SK-N-SH treated with all-trans-retinoic acid at 6 μM for 48 hours (cell line): Measurements from ENCODE around the gene TARBP1.

Experiments
- ATAC-seq: fragments of 200-7000 bp; cut with Tn5 transposase; 3 replicates; pipeline ENCODE4 v1.9.1; 2020; ENCODE audit warnings: mild to moderate bottlenecking, moderate library complexity
- ARNTL ChIP-seq: fragments of 450-650 bp; formaldehyde crosslinking; IDR thresholded peaks from 2 replicates; pipeline ENCODE4 v1.5.0; 2020; ENCODE audit warnings: low read depth, mild to moderate bottlenecking, moderate library complexity, borderline replicate concordance
- BACH2 ChIP-seq: fragments of 250-450 bp; sonication (Bioruptor Pico); IDR thresholded peaks from 2 replicates; pipeline ENCODE4 v1.9.0; 2021; ENCODE audit warnings: mild to moderate bottlenecking, borderline replicate concordance
- CSDC2 ChIP-seq: fragments of 250-450 bp; sonication (Bioruptor Pico); IDR thresholded peaks from 2 replicates; pipeline ENCODE4 v1.5.0; 2020; ENCODE audit warnings: mild to moderate bottlenecking, moderate library complexity
- CSRNP3 ChIP-seq: fragments of 250-450 bp; sonication (Bioruptor Pico); IDR thresholded peaks from 2 replicates; pipeline ENCODE4 v1.5.1; 2021; ENCODE audit warnings: mild to moderate bottlenecking, moderate library complexity
- ESRRG ChIP-seq: fragments of 250-450 bp; sonication (Bioruptor Pico); IDR thresholded peaks from 2 replicates; pipeline ENCODE4 v1.6.1; 2021; ENCODE audit warnings: mild to moderate bottlenecking
- ISL1 ChIP-seq: fragments of 250-450 bp; sonication (Bioruptor Pico); IDR thresholded peaks from 2 replicates; pipeline ENCODE4 v2.1.2; 2022; ENCODE audit warnings: mild to moderate bottlenecking, moderate library complexity
- OSR1 ChIP-seq: fragments of 250-450 bp; sonication (Bioruptor Pico); IDR thresholded peaks from 2 replicates; pipeline ENCODE4 v1.8.0; 2022; ENCODE audit warnings: moderate library complexity, mild to moderate bottlenecking, inconsistent platforms
- PPARA ChIP-seq: fragments of 250-450 bp; sonication (Bioruptor Pico); IDR thresholded peaks from 2 replicates; pipeline ENCODE4 v1.5.0; 2020; ENCODE audit warnings: mild to moderate bottlenecking, borderline replicate concordance
- RARB ChIP-seq: fragments of 250-450 bp; sonication (Bioruptor Pico); IDR thresholded peaks from 2 replicates; pipeline ENCODE4 v1.8.0; 2021; ENCODE audit warnings: mild to moderate bottlenecking, moderate library complexity
- SNAI2 ChIP-seq: fragments of 250-450 bp; sonication (Bioruptor Pico); IDR thresholded peaks from 2 replicates; pipeline ENCODE4 v1.5.0; 2020; ENCODE audit warnings: mild to moderate bottlenecking, moderate library complexity
- TCF4 ChIP-seq: fragments of 250-450 bp; sonication (Bioruptor Pico); IDR thresholded peaks from 2 replicates; pipeline ENCODE4 v1.8.0; 2021; ENCODE audit warnings: mild to moderate bottlenecking, moderate library complexity, borderline replicate concordance
- TOX ChIP-seq: fragments of 250-450 bp; sonication (Bioruptor Pico); IDR thresholded peaks from 2 replicates; pipeline ENCODE4 v1.8.0; 2021; ENCODE audit warnings: mild to moderate bottlenecking, moderate library complexity, borderline replicate concordance
- TSHZ2 ChIP-seq: fragments of 250-450 bp; sonication (Bioruptor Pico); IDR thresholded peaks from 2 replicates; pipeline ENCODE4 v1.5.0; 2020; ENCODE audit warnings: mild to moderate bottlenecking, moderate library complexity
- ZC3H10 ChIP-seq: fragments of 250-450 bp; sonication (Bioruptor Pico); IDR thresholded peaks from 2 replicates; pipeline ENCODE4 v1.5.1; 2021; ENCODE audit warnings: mild to moderate bottlenecking, moderate library complexity
- ZFP30 ChIP-seq: fragments of 450-650 bp; formaldehyde crosslinking; IDR thresholded peaks from 2 replicates; pipeline ENCODE4 v1.5.0; 2022; ENCODE audit warnings: mild to moderate bottlenecking, moderate library complexity
- ZNF565 ChIP-seq: fragments of 450-650 bp; formaldehyde crosslinking; conservative IDR thresholded peaks from 2 replicates; pipeline ENCODE4 v1.5.0; 2020; ENCODE audit warnings: low read depth, mild to moderate bottlenecking, moderate library complexity
- ZNF70 ChIP-seq: fragments of 450-650 bp; formaldehyde crosslinking; IDR thresholded peaks from 2 replicates; pipeline ENCODE4 v1.5.0; 2020; ENCODE audit warnings: mild to moderate bottlenecking, moderate library complexity
- ZNF8 ChIP-seq: fragments of 450-650 bp; formaldehyde crosslinking; IDR thresholded peaks from 2 replicates; pipeline ENCODE4 v1.5.0; 2020; ENCODE audit warnings: mild to moderate bottlenecking, moderate library complexity
- TF ChIP-seq, protein P1 (sequence below): fragments of 250-450 bp; sonication (Bioruptor Pico); IDR thresholded peaks from 2 replicates; pipeline ENCODE4 v1.5.1; 2020; ENCODE audit warnings: low read depth, mild to moderate bottlenecking, moderate library complexity
- TF ChIP-seq, protein P2 (sequence below): fragments of 250-450 bp; sonication (Bioruptor Pico); IDR thresholded peaks from 2 replicates; pipeline ENCODE4 v1.8.0; 2021; ENCODE audit warnings: low read depth, mild to moderate bottlenecking, moderate library complexity, borderline replicate concordance

TARBP1 gene

DNA sequence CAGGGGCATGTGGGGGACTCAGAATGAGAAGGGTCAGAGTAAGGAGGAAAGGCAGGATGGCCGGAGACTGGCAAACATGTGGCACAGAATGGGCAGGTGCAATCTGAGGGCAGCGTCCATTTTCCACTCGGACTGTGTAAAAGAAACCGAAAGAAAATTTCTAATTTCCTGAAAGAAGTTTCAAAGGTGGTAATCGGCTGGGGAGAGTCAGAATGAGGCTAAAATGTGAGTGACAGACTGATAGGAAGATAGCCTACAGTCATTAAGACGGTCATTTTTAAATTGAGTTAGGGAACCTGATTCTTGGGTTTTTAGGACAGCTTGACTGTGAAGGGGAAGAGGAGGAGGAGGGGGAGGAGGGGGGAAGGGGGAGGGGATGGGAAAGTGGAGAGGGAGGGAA lies 82.1 kb downstream of the TARBP1 start:
- ATAC-seq: no peak
- TF ChIP-seq ZNF70 (CRISPR knock-in tag) (no peak), OSR1 (CRISPR knock-in tag) (no peak), TSHZ2 (CRISPR knock-in tag) (no peak), ISL1 (CRISPR knock-in tag) (no peak), ZC3H10 (CRISPR knock-in tag) (no peak), TCF4 (CRISPR knock-in tag) (no peak), PPARA (CRISPR knock-in tag) (no peak), ZNF565 (CRISPR knock-in tag) (no peak), SNAI2 (CRISPR knock-in tag) (no peak), ESRRG (CRISPR knock-in tag) (no peak), ZFP30 (no peak), CSRNP3 (CRISPR knock-in tag) (no peak), ZNF8 (CRISPR knock-in tag) (no peak)
- TF ChIP-seq, protein P1, sequence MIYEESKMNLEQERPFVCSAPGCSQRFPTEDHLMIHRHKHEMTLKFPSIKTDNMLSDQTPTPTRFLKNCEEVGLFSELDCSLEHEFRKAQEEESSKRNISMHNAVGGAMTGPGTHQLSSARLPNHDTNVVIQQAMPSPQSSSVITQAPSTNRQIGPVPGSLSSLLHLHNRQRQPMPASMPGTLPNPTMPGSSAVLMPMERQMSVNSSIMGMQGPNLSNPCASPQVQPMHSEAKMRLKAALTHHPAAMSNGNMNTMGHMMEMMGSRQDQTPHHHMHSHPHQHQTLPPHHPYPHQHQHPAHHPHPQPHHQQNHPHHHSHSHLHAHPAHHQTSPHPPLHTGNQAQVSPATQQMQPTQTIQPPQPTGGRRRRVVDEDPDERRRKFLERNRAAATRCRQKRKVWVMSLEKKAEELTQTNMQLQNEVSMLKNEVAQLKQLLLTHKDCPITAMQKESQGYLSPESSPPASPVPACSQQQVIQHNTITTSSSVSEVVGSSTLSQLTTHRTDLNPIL (CRISPR knock-in tag): no peak
- TF ChIP-seq, all 23 proteins: peak for 0

DNA sequence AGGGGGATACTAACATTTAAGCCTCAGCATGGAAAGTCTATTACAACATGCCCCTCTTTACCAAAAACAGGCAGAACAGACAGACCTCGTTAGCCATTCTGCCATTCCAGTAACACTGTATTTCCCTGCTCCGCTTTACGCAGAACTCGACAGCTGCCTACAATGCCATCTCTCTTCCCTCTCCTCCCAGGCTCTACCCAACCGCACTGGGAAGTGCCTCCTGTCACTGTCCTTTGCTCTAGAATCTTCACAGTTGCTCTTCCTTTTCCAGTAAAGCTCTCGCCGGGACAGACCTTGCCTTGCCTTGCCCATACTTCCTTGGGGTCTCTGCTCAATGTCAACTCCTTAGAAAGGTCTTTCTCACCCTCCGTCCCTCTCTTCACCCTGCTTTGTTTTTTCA lies 82.9 kb downstream of the TARBP1 start:
- no peak for ATAC-seq
- TF ChIP-seq ZC3H10 (CRISPR knock-in tag) (no peak), PPARA (CRISPR knock-in tag) (no peak), RARB (no peak), ESRRG (CRISPR knock-in tag) (no peak), ZFP30 (no peak), ISL1 (CRISPR knock-in tag) (no peak), TOX (no peak), CSDC2 (CRISPR knock-in tag) (no peak), BACH2 (CRISPR knock-in tag) (no peak)
- TF ChIP-seq, protein P1 (CRISPR knock-in tag): no peak
- TF ChIP-seq, protein P2, sequence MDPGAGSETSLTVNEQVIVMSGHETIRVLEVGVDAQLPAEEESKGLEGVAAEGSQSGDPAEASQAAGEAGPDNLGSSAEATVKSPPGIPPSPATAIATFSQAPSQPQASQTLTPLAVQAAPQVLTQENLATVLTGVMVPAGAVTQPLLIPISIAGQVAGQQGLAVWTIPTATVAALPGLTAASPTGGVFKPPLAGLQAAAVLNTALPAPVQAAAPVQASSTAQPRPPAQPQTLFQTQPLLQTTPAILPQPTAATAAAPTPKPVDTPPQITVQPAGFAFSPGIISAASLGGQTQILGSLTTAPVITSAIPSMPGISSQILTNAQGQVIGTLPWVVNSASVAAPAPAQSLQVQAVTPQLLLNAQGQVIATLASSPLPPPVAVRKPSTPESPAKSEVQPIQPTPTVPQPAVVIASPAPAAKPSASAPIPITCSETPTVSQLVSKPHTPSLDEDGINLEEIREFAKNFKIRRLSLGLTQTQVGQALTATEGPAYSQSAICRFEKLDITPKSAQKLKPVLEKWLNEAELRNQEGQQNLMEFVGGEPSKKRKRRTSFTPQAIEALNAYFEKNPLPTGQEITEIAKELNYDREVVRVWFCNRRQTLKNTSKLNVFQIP (CRISPR knock-in tag): no peak

DNA sequence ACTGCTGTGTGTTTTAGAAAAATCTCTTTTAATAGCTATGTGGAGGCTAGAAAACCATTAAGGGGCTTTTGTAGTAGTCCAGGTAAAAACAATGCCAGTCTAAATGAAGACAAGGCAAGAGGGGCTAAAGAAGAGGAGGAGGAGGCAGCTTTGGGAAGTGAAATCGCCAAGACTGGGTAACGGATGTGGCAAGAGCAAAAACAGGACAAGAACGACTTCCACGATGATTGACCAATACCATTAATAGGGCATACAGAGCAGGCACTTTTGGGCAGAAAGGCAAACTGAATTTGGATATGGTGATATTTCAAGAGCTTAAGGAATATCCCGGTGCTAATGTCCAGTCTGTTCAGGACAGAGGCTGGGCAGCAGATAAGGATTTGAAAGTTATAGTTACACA lies 83.7 kb downstream of the TARBP1 start:
- no peak for TF ChIP-seq ARNTL (CRISPR knock-in tag)
- no peak for TF ChIP-seq ESRRG (CRISPR knock-in tag)
- no peak for TF ChIP-seq ZNF565 (CRISPR knock-in tag)
- no peak for TF ChIP-seq TOX
- TF ChIP-seq CSDC2 (CRISPR knock-in tag): no peak
- no peak for TF ChIP-seq TSHZ2 (CRISPR knock-in tag)
- TF ChIP-seq ZC3H10 (CRISPR knock-in tag): no peak
- TF ChIP-seq, protein P1 (CRISPR knock-in tag): no peak
- ATAC-seq: no peak
